Brain microvascular endothelial cell (primary cell): Measurements from ENCODE around the gene EEF2.

Experiments
- DNase-seq: peaks from one replicate; pipeline ENCODE4 v3.0.0-alpha.2; 2020
- H3K27ac ChIP-seq: fragments of 250-450 bp; sonication (Bioruptor Pico); 2 replicates; pipeline ENCODE4 v1.5.1; 2020; ENCODE audit warnings: mild to moderate bottlenecking, moderate library complexity
- H3K27me3 ChIP-seq: fragments of 250-450 bp; sonication (Bioruptor Pico); replicated peaks from 2 replicates; pipeline ENCODE4 v1.5.1; 2020; ENCODE audit warnings: mild to moderate bottlenecking
- H3K36me3 ChIP-seq: fragments of 250-450 bp; sonication (Bioruptor Pico); replicated peaks from 2 replicates; pipeline ENCODE4 v1.5.1; 2020; ENCODE audit warnings: mild to moderate bottlenecking
- H3K4me3 ChIP-seq: 2 replicates; pipeline ENCODE4 v1.5.1; 2011; ENCODE audit warnings: low read depth, mild to moderate bottlenecking, control low read depth, low read length, moderate library complexity
- CTCF ChIP-seq: IDR thresholded peaks from 2 replicates; pipeline ENCODE4 v1.5.1; 2011; ENCODE audit warnings: low read depth, mild to moderate bottlenecking, moderate library complexity, low read length, control low read depth, inconsistent platforms; ENCODE audit errors: missing control alignments
- in situ Hi-C: cut with HindIII; loops from 2 replicates; pipeline ENCODE4 v1.10.0; 2017; ENCODE audit warnings: low sequenced_read_pairs, low pct_ligation_motif_present

EEF2 gene

GRCh38 chr19:4016903-4017638 is 31.8 kb upstream of the EEF2 start:
- TF ChIP-seq CTCF: no peak
- Histone ChIP-seq H3K27ac (no peak overlapping the region), H3K27me3 (no peaks in the 10 kb centered on the region), H3K4me3 (no peak overlapping the region), H3K36me3 (peaks cover 32% of the 10 kb centered on the region)
- in situ Hi-C loops: no loop called here
- DNase-seq: no peak

- no peak overlapping the region for H3K4me3 ChIP-seq
- H3K36me3 ChIP-seq: peaks cover 32% of the 10 kb centered on the region
- H3K27ac ChIP-seq: no peak overlapping the region
- no peak for DNase-seq
- TF ChIP-seq CTCF: no peak
- no peaks in the 10 kb centered on the region for H3K27me3 ChIP-seq
- in situ Hi-C loops: no loop called here
These were observed 31.2 kb upstream of the EEF2 start for GRCh38 chr19:4016486-4016885.

GRCh38 chr19:4015705-4016402 is 30.6 kb upstream of the EEF2 start:
- no peaks in the 10 kb centered on the region for H3K27me3 ChIP-seq
- in situ Hi-C loops: no loop called here
- no peak for DNase-seq
- H3K36me3 ChIP-seq: peaks cover 30% of the 10 kb centered on the region
- H3K4me3 ChIP-seq: no peak overlapping the region
- TF ChIP-seq CTCF: no peak
- no peak overlapping the region for H3K27ac ChIP-seq

- in situ Hi-C loops: no loop called here
- DNase-seq: no peak
- Histone ChIP-seq H3K27me3 (no peaks in the 10 kb centered on the region), H3K27ac (no peak overlapping the region), H3K36me3 (peaks cover 30% of the 10 kb centered on the region), H3K4me3 (no peak overlapping the region)
- no peak for TF ChIP-seq CTCF
These were observed 29.6 kb upstream of the EEF2 start for GRCh38 chr19:4014541-4015491.

- in situ Hi-C loops: no loop called here
- Histone ChIP-seq H3K27ac (no peak overlapping the region), H3K27me3 (no peaks in the 10 kb centered on the region), H3K36me3 (peaks cover 30% of the 10 kb centered on the region), H3K4me3 (no peak overlapping the region)
- no peak for TF ChIP-seq CTCF
- DNase-seq: no peak
These were observed 28.8 kb upstream of the EEF2 start for GRCh38 chr19:4013886-4014540.
